IPS-NIHi7 (cell line): ENCODE results near the gene PYCARD.
"Not testable (repeated sequence)": the region's sequence is repeated elsewhere in the genome, so short reads cannot be mapped to it uniquely, and the experiment has no call there.

Experiments used
- DNase-seq: peaks from one replicate; pipeline ENCODE4 v3.0.0; 2012; ENCODE audit warnings: mixed read lengths; ENCODE audit errors: extremely low spot score

The PYCARD gene

GRCh38 chr16:31190818-31191444 lies 11.6 kb downstream of the PYCARD start:
- no peak for DNase-seq

DNA sequence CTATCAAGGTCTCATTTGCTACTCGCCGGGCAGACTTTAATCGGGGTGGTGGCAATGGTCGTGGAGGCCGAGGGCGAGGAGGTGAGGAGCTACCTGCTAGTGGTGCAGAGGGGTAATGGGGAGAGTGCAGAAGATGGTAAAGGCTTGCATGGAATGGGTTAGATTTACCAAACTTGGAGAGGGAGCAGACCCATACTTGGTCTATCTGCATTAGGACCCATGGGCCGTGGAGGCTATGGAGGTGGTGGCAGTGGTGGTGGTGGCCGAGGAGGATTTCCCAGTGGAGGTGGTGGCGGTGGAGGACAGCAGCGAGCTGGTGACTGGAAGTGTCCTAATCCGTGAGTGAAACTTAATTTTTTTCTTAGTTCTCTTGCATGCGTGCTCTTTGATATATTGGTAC lies 12.5 kb downstream of the PYCARD start:
- no peak for DNase-seq

DNA sequence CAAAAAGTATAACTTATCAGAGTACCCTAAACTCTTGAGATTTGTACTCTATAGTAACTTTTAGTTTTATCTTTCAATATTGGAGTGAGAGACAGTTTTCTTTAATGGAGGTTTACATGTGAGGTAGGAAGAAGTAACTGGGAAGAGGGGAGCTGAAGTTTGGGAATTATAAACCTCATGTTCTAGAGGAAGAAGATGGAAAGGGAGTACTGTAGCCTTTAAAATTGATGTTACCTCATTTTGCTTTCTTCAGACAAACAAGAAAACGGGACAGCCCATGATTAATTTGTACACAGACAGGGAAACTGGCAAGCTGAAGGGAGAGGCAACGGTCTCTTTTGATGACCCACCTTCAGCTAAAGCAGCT lies 13.2 kb downstream of the PYCARD start:
- DNase-seq: no peak

DNA sequence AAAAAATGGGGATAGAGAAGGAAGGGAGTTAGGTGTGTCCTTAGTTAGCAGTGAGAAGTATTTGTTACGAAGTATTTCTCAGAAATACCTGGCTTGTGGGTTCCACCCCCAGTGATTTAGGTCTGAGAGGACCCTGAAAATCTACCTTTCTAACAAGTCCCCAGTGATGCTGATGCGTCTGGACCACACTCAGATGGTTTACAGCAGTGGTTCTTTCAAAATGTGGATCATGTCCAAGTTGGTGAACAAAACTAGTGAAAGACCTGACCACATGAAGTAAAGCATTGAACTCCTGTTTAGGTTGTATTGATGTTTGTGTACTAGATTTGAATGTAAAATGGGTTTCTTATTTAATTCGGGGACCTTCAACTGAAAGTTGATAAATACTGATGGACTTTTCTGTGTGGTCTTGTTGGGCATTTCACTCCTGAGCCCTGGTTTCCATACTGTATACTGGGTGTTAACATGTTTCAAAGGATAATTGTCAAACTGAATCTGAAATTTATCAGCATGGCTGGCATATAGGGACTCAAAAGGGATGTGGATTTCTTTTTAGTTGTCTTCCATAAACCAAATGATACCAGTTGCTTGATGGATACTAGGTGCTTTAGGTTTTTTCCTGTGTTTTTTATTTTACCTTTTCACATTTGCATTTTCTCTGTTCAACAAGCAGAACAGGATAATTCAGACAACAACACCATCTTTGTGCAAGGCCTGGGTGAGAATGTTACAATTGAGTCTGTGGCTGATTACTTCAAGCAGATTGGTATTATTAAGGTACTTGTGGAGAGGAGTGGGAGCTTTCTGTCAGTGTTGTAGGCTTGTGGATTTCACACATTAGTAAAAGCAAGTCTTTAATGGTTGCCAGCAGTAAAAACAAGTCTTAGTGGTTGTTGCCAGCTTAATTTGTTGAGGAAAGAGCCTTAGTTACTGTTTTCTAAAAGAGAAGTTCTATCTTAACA lies 13.8 kb downstream of the PYCARD start:
- DNase-seq: no peak

DNA sequence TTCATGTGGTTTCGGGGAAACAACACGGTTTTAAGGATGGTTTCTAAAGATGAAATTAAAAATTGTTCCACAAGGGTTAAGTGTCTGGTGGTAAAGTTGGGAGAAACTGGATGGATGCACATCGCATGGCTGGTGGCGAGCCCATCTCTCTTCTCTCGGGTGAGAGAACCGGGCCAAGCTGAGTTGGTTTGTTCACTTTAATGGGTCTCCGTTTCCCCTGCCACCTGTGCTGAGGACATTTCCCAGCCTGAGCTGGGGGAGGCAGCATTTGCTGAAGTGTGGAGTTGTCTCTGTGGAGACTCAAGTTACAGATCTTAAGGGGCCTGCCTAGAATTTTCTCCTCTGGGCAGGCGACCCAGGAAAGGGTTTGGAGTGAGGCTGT lies 14.8 kb downstream of the PYCARD start:
- no peak for DNase-seq

- no peak for DNase-seq
These were observed 15.4 kb downstream of the PYCARD start for GRCh38 chr16:31186930-31187807.

GRCh38 chr16:31186176-31186575 lies 16.4 kb downstream of the PYCARD start:
- DNase-seq: no peak

- no peak for DNase-seq
These were observed 17.2 kb downstream of the PYCARD start for GRCh38 chr16:31185339-31185738.

DNA sequence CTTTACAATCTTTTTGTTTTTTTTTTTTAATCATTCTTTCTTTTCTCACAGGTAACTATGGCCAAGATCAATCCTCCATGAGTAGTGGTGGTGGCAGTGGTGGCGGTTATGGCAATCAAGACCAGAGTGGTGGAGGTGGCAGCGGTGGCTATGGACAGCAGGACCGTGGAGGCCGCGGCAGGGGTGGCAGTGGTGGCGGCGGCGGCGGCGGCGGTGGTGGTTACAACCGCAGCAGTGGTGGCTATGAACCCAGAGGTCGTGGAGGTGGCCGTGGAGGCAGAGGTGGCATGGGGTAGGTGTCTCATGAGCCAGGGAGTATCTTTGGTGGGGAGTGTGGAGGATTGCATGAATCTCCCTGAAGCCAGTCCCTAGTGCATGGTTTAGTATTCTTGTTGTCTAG lies 17.7 kb downstream of the PYCARD start:
- no peak for DNase-seq

GRCh38 chr16:31183432-31184428 lies 18.8 kb downstream of the PYCARD start:
- DNase-seq: no peak

DNA sequence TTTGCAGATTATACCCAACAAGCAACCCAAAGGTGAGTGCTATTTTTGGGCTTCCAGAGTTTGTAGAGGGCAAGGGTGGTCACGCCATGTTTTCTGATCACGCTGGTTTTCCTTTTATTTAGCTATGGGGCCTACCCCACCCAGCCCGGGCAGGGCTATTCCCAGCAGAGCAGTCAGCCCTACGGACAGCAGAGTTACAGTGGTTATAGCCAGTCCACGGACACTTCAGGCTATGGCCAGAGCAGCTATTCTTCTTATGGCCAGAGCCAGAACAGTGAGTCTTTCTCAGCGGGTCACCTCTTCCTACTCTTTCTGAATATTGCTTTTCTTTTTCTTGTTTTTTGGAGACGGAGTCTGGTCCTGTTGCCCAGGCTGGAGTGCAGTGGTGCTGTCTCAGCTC lies 20.2 kb downstream of the PYCARD start:
- no peak for DNase-seq

GRCh38 chr16:31181102-31181830 lies 21.3 kb downstream of the PYCARD start:
- DNase-seq: no peak

GRCh38 chr16:31179747-31180459 lies 22.7 kb downstream of the PYCARD start, which contains the start of gene FUS:
Gene FUS (plus strand): TSS chr16:31180139. CDS start chr16:31180215, 76 bp downstream.
- DNase-seq: peak; percentile 93

DNA sequence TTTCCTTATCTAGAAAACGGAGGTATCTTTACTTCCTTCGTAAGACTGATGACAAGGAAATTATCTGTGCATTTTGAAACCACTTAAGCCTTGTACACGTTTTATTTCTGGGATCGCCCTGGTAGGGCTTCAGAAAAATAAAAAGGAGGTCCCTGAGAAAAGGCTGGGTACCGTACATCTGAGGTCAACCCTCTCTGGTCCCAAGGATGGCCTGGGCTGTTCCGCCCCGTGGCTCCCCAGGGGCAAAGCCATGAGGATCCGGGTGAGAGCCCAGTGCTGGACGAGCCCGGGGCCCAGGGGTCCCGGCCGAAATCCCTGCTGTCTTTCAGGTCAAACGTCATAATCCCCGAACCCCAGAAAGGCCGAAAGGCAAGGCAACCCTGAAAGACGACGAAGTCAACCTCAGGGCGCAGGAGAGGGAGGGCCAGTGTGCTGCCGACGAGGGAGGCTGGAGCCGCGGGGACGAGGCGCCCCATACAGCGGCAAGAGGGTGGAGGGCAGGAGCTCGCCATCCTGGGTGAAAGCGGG lies 23.3 kb downstream of the PYCARD start:
- DNase-seq: no peak

GRCh38 chr16:31177136-31177535 lies 25.4 kb downstream of the PYCARD start:
- no peak for DNase-seq

GRCh38 chr16:31170048-31170447 lies 32.5 kb downstream of the PYCARD start:
- not testable (repeated sequence) for DNase-seq

GRCh38 chr16:31168848-31169247 lies 33.7 kb downstream of the PYCARD start:
- DNase-seq: no peak

DNA sequence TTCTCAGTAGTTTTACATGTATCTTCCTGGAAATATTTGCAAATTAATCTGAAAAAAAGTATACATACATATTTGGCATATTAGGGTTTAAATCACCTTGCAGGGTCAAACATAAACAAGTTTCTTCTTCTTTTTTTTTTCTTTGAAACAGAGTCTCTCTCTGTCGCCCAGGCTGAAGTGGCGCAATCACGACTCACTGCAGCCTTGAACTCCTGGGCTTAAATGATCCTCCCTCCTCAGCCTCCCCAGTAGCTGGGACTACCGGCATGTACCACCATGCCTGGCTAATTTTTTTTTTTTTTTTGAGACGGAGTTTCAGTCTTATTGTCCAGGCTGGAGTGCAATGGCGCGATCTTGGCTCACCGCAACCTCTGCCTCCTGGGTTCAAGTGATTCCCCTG lies 35.2 kb downstream of the PYCARD start:
- no peak for DNase-seq

GRCh38 chr16:31157136-31157535 lies 45.4 kb downstream of the PYCARD start:
- no peak for DNase-seq
